GM20000 (cell line): ENCODE measurements around the gene SPRING1.

ENCODE experiments used
- DNase-seq: peaks from one replicate; pipeline ENCODE4 v3.0.0; 2012; ENCODE audit warnings: low spot score
- TF ChIP-seq, protein P1 (sequence below): IDR thresholded peaks from 2 replicates; pipeline ENCODE4 v1.5.1; 2012; ENCODE audit warnings: mild to moderate bottlenecking, control low read depth; ENCODE audit errors: extremely low read depth, missing control alignments

Gene SPRING1

GRCh38 chr12:116697305-116697704 lies 40.6 kb downstream of the SPRING1 start:
- DNase-seq: peak; percentile 56
- TF ChIP-seq, protein P1, sequence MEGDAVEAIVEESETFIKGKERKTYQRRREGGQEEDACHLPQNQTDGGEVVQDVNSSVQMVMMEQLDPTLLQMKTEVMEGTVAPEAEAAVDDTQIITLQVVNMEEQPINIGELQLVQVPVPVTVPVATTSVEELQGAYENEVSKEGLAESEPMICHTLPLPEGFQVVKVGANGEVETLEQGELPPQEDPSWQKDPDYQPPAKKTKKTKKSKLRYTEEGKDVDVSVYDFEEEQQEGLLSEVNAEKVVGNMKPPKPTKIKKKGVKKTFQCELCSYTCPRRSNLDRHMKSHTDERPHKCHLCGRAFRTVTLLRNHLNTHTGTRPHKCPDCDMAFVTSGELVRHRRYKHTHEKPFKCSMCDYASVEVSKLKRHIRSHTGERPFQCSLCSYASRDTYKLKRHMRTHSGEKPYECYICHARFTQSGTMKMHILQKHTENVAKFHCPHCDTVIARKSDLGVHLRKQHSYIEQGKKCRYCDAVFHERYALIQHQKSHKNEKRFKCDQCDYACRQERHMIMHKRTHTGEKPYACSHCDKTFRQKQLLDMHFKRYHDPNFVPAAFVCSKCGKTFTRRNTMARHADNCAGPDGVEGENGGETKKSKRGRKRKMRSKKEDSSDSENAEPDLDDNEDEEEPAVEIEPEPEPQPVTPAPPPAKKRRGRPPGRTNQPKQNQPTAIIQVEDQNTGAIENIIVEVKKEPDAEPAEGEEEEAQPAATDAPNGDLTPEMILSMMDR: peak; percentile 21

- no peak for DNase-seq
- TF ChIP-seq, protein P1: no peak
Observed at GRCh38 chr12:116695464-116695725, 42.5 kb downstream of the SPRING1 start.

DNA sequence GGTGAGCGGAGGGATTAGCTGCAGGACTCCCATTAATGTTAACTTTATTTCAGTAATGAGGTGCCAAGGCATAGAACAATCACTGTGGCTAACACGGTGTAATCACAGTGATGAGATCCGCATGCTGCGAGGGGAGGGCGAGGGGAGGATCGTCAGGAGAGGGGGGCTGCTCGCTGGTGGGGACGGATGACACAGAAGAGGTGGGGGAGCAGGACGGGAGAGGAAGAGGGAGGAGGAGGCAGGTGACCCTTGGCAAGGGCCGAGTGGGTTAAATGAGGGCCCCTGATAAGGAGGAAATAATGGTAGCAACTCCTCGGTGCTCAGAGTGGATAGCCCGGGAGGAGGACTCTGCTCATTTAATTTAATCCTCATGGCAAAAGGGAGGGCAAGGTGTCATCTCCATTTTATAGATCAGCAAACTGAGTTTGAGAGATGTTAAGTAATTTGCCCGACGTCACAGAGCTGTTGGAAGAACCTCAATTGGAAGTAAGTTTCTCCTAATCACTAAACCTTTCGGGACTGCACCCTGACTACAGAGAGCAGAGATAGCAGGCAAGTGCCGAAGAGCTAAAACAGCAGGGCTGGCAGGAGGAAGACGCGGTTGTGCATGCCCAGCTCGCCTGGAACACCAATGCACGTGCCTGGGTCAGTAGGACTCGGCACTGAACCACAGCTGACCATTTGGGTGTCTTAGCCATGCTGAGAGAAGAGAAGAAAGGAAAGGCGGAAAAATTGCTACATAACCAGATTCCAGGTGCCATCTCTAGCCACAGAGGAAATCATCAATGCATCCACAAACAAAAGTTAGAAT lies 43.0 kb downstream of the SPRING1 start:
- TF ChIP-seq, protein P1: no peak
- no peak for DNase-seq

DNA sequence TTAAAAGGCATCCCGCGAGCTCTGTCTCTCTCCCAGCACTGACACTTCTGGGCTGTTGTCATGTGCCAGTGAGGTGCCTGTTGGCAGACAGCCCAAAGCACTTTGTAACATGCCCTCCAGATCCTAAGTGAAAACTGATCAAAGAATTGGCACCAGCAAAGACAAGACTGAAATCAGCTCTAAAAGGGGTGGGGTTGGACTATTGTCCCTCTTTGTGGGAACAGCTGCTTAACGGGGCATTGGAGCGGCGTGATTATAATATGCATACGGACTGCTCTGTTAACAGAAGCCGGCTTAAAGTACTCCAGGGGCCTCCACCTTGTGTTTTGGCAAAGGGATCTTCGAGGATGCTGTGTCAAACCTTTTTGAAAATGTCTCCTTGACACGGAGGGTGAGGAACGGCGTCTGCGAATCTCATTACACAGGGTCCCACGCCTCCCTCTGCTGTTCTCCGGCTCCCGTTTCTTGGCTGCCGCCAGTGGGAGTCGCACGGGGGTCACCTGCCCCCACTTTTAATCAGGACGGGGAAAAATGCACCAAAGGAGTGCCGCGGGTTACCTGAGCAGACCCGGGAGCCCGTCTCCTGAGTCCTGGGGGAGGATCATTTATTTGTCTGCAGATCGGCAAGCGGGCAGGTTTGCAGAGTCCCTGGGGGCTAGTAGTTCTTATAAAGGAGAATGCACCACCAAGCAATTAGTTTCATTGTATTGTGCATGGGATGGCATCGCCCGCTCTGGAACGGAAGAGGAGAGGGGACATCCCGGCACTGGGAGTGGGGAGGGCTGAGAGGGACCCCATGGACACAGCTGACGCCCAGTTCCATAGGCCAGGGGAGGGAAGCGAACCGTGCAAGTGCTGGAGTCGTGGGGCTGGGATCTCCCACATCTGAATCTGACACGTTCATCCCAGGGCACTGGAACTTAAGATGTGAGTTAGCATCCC lies 44.3 kb downstream of the SPRING1 start:
- no peak for DNase-seq
- TF ChIP-seq, protein P1: no peak

DNA sequence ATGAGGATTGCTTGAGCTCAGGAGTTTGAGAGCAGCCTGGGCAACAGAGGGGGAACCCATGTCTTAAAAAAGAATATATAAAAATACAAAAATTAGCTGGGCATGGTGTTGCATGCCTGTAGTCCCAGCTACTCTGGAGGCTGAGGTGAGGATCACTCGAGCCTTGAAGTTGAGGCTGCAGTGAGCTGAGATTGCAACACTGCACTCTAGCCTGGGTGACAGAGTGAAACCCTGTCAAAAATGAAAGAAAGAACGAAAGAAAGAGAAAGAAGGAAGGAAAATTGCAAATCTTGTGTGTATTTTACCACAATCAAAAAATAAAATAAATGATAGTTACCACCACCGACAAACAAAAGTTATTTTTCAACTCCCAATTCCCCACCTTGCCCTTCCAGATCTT lies 45.3 kb downstream of the SPRING1 start:
- TF ChIP-seq, protein P1: no peak
- DNase-seq: no peak

- TF ChIP-seq, protein P1: no peak
- no peak for DNase-seq
Observed at GRCh38 chr12:116691636-116692035, 46.2 kb downstream of the SPRING1 start.

DNA sequence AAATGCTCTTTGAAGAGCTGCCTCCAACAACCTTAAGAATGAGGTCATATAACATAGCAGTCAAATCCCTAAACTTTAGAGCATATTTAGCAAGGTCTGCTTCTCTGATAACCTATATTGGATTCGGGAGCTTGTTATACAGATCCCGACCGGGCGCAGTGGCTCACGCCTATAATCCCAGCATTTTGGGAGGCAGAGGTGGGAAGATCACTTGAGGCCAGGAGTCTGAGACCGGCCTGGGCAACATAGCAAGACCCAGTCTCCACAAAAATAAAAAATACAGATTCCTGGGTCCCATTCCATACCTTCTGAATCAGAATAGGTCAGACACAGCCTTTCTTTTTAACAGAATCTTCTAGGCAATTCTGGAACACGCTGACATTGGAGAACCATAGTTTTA lies 46.7 kb downstream of the SPRING1 start:
- TF ChIP-seq, protein P1: no peak
- DNase-seq: no peak
